HG03103 (cell line): ENCODE measurements around the gene RRM2.

Source experiments
- ATAC-seq: cut with Tn5 transposase; IDR thresholded peaks from one replicate; pipeline ENCODE4 v1.9.1; 2021; ENCODE audit warnings: low read depth; ENCODE audit not compliant: unreplicated experiment

Gene RRM2

GRCh38 chr2:10122500-10123280, at the start of gene RRM2:
Gene RRM2 (plus strand): TSS chr2:10122739. CDS start chr2:10122799, 60 bp downstream.
- ATAC-seq = peak; percentile 67

- no peak for ATAC-seq
These were observed 48.8 kb upstream of the RRM2 start for GRCh38 chr2:10073706-10074105.

GRCh38 chr2:10075101-10075500, 47.4 kb upstream of the RRM2 start:
- ATAC-seq = no peak

GRCh38 chr2:10075571-10076209, 46.8 kb upstream of the RRM2 start:
- ATAC-seq = no peak

DNA sequence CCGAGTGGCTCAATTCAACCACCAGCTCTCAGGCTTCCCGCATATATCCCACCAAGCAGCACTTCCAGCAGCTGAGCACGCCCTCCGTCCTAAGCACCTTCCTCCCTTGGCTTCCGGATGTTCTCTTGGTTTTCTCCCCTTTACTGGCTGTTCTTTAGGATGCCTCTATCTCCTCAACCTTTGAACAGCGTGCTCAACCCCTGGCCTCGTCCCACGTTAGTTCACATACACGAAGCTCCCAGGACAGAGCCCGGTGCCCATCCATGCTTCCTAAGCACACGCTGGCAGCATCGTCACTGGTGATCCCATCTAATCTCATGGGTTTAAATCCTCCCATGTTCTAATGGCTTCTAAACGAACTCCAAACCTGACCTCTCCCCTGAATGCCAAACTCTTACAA, 46.0 kb upstream of the RRM2 start:
- no peak for ATAC-seq

DNA sequence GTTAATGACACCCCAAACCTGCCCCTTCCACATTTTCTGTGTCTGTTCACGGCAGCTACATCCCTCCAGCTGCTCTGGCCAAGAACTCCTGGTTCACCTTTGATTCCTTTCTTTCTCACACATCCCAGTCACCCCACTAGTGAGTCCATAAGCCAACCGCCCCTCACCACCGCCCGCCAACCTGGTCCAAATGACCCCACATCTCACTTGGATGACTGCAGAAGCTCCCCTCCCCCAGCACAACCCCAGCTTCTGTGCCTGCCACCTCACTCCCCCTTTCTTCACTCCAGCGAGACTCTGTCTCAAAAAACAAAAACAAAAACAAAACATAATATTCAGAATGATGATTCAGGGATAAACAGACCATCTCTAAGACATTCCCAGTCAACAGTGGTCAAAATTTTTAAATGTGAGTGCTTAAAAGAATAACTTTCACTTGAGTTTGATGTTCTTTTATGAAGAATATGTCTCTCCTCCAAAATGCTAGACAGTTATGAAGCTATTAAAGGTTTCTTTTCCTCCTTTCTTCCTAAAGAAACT, 45.5 kb upstream of the RRM2 start:
- no peak for ATAC-seq

DNA sequence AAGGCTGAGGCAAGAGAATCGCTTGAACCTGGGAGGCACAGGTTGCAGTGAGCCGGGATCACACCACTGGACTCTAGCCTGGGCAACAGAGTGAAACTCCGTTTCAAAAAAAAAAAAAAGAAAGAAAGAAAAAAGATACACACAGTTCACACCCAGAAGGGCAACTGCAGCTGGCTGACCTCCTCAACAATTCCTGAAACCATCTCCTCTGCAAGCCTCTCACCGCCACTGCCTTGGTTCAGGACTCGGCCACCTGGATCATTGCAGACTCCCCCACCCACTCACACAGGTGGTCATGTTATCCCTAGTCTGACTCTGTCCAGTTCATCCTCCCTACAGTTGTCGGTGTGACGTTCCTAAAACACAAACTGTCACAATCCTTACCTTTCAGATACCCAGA, 44.5 kb upstream of the RRM2 start:
- no peak for ATAC-seq

DNA sequence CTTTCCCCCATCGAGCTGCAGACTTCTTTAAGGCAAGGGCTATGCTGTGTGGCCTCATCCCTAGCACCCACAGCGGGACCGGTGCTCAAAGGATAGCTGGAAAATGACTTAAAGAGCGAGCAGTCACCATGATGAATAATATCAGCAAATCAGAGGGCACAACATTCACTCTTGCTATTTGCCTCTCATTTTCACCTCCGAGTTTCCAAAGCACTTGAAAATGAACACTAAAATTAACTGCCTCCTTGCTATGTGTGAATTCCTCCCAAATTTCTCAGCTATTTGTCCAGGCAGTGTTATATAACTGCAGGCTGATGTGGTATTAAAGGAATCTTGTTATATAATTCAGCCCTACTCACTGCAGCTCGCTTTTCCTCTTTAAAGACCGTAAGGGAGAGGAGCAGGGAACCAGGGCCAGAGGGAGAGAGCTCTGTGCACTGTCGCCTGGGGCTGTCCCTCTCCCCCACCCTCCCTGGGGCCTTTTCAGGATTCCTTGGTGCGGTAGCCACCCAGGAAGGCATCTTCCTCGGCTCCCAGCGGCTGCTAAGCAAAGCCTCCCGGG, 43.8 kb upstream of the RRM2 start:
- ATAC-seq = no peak

GRCh38 chr2:10079266-10079869, 43.2 kb upstream of the RRM2 start:
- no peak for ATAC-seq

- no peak for ATAC-seq
These were observed 42.5 kb upstream of the RRM2 start, which contains the start of gene CYS1 for GRCh38 chr2:10079870-10080535. Gene CYS1 (minus strand): TSS chr2:10080411. CDS start chr2:10080223, 188 bp downstream.

DNA sequence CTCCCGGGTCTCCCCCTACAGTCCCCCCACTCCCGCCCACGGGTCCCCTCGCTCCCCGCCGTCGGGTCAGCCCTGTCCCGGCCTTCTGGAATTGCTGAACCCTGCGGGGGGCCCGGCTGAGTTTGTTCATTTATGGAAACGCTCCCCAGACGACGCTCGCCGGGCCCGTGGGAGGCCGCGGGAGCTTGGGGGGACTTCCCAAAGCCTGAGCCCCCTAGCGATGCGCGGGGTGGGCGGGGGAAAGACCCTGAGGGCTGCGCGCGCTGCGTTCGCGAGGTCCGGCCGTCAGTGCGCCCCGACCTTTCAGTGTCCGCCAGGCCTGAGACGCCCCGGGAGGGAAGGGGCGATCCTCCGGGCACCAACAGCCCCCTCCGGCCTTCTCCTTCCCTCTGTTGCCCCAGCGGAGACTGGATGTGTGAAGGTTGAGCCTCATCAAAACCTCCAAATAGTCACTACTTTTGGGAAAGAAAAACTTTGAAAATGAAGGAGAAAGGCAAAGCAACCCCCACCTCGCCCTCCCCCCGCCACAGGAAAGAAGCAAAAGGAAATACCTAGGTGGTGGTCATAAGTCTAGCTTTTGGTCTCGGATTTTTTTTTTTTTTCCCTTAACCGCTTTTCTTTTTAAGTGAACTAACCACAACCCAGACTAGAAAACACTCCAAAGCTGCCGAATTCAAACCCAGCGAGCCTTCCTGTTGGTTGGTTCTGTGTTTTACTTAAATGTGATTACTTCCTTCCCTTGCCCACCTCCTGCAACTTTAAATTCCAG, 41.8 kb upstream of the RRM2 start:
- no peak for ATAC-seq

DNA sequence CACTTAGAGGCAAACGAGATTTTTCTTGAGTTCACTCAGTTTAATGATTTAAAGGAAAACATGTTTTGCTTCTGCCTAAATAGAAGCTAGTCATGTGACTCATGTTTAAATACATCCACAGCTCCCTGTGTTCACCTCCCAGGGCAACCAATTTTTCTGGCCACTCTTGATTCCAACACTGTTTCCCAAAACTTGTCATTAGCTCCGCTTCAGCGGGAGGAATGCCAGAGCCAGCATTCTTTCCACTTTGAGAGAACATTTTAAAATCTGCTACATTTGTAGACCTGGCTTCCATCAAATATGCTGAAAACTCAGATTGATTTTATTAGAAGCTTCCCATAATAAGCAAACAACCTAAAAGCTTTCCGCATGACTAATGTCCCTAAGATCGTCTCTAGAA, 39.5 kb upstream of the RRM2 start:
- ATAC-seq = no peak

DNA sequence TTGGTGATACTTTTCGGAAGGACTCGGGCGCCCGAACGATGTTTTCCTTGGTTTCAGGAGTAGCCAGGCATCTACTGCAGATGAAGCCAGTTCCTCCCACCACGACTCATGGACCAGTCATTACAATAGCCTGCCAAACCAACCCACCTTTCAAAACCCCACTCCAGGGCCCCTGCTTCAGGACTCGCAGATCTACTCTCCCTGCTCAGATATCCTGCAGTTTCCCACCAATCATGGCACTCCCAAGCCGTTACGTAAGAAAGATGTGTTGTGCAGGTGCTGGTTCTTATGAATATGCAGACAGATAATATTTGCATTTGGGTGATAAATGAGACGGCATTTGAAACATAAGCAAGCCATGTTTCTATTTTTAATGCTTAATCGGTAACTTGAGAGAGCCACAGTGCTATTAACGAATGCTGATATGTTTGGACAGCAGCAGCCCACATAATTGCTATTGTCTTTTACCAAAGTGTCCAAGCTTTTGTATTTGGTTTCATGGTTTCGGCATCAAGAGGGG, 38.8 kb upstream of the RRM2 start:
- ATAC-seq = no peak

- no peak for ATAC-seq
These were observed 38.2 kb upstream of the RRM2 start for GRCh38 chr2:10084223-10084865.

GRCh38 chr2:10085043-10085667, 37.4 kb upstream of the RRM2 start:
- no peak for ATAC-seq

- no peak for ATAC-seq
These were observed 36.9 kb upstream of the RRM2 start for GRCh38 chr2:10085668-10086059.

DNA sequence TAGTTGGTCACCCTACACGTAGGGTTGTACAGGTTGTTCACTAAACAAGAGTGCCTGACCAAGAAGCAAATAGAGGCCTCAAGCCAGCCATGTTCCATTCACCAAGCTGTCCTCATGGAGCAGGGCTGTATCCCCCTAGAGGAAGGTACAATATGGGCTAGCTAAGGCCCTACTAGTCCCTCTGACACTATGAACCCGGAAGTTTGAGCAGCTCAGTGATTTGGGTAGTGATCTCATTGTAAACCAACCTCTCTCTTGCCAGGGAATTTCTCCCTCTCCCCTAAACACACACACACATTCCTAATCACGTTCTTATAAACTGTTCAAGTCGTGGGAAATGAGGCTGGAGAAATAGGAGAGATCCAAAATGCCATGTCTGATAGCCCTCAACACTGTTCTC, 35.6 kb upstream of the RRM2 start:
- no peak for ATAC-seq

- no peak for ATAC-seq
These were observed 35.2 kb upstream of the RRM2 start for GRCh38 chr2:10087360-10087759.
